GM18867 (cell line): ENCODE data around the gene NQO2.
"Not testable (repeated sequence)": the region's sequence is repeated elsewhere in the genome, so short reads cannot be mapped to it uniquely, and the experiment has no call there.

ENCODE experiments used
- ATAC-seq: cut with Tn5 transposase; IDR thresholded peaks from one replicate; pipeline ENCODE4 v1.9.1; 2021; ENCODE audit warnings: mild to moderate bottlenecking, moderate library complexity; ENCODE audit not compliant: unreplicated experiment

The NQO2 gene

DNA sequence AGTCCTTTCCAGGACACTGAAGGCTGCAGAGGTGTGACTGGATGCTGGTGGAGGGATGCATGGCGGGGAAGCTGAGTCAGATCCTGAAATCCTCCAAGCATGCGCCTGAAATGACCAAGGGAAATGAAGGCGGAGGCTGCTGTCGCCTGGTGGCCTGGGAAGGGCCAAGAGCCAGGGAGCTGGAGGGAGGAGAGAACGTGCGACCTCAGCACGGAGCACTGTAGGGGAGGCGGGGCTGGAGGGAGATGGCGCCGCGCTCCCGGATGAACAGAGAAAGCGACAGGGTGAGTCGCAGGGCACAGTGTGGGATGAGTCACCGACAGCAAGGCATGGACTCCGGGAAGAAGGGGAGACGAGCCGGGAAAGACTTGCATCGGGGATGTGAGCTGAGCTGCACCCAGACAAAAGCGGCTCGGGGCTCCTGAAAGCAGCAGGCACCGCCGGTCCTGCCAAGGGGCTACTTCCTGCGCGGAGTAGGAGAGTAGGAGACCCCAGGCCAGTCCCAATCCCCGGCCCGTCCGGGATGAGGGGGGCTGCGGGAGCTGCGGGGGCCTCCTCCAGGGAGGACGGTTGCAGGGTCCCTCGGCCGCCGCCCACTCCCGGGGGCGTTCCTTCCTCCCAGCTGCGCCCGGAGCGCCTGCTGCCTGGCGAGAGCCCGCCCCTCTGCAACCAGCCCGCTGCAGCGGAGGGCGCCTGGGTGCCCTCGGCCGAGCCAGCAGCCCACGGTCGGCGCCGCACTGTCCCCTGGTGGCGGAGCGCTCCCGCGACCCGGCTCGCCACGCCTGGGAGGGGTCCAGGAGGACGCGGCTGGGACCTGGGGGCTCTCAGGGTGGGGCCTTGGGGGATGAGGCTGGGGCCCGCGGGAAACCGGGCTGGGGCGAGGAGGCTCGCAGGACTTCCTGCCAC lies 11.0 kb upstream of the NQO2 start:
- peak; percentile 79 for ATAC-seq

- ATAC-seq, result peak; percentile 62
Measured at GRCh38 chr6:2989332-2990247, 10.1 kb upstream of the NQO2 start.

DNA sequence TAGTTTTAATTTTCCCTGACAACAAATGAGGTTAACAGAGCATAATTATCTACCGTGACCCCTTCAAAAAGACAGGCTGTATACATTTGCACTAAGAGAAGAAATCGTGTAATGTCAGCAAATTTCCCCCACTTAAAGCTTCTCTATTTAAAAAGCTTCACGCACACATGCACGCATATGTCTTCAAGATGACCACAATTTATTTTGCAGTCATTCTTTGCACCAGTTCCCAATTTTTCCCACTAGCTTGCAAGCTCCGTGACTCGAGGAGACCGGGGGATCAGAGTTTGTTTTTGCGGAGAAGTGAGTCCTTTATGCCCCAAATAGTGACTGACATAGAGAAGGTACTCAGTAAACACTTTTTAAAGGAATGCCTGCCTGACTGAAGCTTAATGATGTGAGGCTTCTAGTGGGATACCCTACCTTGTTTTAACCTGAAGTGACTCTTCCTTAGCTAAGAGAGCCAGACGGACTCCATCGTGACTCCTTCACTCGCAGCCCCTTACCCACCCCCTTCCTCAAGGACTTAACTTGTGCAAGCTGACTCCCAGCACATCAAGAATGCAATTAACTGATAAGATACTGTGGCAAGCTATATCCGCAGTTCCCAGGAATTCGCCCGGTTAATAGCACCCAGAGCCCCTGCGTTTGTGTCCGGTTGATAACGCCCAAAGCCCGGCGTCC lies 9.3 kb upstream of the NQO2 start:
- ATAC-seq, result no peak

GRCh38 chr6:2990932-2991506 lies 8.7 kb upstream of the NQO2 start:
- ATAC-seq, result no peak

- ATAC-seq, result no peak
Measured at GRCh38 chr6:2992330-2992979, 7.2 kb upstream of the NQO2 start.

DNA sequence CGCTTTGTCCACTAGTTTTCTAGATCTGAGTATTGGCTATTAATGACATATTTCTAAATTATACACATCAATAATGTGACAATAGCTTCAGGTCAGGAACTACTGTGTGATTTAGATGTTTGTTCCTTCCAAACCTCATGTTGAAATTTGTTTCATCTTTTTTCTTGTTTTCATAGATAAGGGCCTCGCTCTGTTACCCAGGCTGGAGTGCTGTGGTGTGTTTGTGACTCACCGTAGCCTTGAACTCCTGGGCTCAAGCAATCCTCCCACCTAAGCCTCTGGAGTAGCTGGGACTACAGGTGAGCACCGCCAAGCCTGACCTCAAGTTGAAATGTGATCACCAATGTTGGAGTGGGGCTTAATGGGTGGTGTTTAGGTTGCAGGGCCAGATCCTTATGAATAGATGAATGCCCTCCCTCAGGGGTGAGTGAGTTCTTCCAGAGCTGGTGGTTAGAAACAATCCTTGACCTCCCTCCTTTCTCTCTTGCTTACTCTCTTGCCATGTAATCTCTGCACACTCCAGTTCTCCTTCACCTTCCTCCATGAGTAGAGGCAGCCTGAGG lies 5.9 kb upstream of the NQO2 start:
- ATAC-seq, result no peak

GRCh38 chr6:2998249-2998997 lies 1.3 kb upstream of the NQO2 start:
- peak; percentile 41 for ATAC-seq

DNA sequence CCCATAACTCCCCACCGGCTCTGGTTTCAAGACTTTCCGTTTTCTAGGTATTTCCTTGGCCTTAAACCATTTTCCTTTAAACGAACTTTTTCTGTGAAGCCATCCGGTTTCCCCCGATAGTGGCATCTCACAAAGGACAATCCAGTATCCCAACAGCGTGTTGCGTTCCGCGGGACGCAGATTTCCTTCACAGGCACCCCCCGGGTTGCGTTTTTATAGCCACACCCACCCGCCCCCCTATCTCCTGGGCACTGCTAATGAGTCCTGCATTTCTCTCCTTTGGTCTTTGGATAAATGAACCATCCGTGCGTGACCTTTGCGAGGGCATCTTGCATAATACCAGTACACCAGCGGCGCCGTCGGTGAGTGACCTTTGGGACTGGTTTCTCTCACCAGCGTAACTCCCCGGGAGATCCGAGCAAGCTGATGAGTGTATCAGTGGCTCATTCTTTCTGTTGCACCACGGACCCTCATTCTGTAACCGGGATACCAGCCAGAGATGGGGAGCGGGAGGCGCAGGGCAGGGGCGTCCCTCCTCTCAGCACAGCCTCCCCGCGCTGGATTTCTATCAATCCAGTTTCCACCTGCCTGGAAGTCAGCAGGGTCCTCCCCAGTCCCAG lies 586 bp upstream of the NQO2 start:
- peak; percentile 20 for ATAC-seq

DNA sequence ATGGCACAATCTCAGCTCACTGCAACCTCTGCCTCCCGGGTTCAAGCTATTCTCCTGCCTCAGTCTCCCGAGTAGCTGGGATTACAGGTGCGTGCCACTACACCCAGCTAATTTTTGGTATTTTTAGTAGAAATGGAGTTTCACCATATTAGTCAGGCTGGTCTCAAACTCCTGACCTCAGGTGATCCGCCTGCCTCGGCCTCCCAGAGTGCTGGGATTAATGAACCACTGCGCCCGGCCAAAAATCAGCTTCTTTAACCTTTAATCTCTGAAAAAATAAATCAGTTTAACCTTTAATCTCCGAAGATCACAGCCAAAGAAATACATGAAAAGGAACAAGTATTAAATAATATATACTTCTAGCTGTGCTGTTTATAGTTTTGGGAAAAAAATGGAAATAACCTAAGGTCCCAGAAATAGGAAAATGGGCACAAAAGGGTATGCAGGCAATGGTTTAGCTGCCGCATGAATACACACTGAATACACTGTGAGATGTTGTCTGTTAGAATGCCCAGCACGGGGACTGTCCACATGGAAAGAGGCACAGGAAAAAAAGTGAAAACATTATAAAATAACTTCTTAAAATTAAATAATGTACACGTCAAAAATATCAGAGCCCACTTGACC lies 1.6 kb downstream of the NQO2 start:
- ATAC-seq, result no peak

DNA sequence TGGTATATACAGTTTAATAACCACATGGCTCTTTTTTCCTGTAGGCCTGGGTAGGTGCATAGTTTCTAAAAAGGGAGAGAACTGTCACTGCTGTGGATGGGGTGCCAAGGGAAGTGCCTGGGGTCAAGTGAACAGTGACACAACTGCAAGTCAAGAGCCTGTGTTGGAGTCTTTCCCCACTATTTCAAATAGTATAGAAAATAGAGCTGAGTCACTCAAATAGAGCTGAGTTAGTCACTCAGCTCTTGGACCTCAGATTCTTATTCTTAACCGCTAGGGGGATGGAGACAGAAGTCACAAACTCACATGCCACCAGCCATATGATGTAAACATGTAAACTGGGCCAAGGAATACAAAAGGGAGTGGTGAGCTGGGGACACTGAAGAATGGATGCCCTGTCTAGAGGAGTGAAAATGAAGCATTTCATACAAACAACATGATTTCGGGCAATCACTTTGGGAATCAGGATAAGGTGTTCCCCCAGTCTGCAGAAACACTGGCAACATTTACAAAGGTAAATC lies 2.1 kb downstream of the NQO2 start:
- ATAC-seq, result peak; percentile 28

DNA sequence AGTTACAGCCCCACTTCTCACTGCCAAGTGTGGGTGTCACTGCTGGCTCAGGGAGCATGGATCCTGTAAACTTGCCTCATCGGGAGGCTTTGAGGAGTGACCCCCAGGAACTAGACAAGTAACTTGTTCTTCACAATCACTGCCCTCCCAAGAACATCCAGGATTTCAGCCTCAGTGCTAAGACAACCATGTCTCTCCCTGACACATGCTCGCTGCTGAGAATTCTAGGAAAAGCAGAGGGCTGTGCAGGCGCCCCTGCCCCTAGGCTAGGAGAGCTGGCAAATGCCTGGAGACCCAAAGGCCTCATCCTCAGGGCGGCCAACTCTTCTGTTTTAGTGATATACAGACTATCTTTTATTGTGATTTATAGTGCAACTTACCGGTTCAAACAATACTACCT lies 3.5 kb downstream of the NQO2 start:
- ATAC-seq, result not testable (repeated sequence)

DNA sequence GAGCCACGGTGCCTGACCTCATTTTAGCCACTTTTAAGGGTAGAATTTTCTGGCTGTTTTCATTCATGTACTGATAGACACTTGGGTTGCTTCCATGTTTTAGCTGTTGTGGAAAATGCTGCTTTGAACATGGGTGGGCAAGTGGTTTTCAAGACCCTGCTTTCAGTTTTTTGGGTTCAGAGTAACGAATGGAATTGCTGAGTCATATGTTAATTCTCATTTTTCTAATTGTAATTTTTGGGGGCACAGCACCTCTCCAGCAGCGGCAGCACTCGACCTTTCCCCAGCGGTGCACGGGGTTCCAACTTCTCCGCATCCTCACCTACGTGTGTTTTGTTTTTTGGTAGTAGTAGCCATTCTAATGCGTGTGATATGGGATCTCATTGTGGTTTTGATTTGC lies 5.4 kb downstream of the NQO2 start:
- no peak for ATAC-seq

GRCh38 chr6:3005874-3006273 lies 6.2 kb downstream of the NQO2 start:
- no peak for ATAC-seq

DNA sequence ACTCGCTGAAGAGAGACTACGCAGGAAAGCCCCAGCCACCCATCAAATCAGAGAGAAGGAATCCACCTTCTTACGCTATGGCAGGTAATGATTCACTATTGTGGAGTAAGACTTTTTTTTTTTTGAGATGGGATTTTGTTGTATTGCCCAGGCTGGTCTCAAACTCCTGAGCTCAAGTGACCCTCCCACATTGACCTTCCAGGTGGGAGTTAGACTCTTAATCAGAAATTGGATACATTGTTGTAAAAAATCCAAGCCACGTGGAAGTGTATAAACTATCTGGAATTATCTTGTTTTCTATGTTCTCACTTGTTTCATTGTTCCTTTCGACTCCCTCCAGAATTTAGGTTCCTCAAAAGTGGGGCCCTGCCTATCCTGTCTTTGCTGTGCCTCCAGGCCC lies 6.8 kb downstream of the NQO2 start:
- ATAC-seq, result no peak

DNA sequence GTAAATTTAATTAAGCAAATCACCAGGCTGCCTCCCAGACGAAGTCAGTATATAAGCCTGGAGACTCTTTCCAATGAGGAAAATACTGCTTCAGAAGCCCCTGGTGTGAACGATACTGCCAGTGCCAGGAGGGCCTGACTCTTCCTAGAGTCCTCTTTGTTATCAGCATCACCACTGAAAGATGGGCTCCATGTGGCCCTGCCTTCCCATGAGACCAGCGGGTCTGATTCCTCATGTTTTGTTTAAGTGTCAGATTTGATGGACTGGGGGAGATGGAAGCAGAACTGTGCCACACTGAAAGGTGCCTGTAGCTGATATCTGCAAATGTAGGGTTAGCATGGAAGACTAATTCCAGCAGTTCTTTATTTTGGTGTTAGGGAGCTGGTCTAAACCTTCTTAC lies 7.9 kb downstream of the NQO2 start:
- ATAC-seq, result no peak

DNA sequence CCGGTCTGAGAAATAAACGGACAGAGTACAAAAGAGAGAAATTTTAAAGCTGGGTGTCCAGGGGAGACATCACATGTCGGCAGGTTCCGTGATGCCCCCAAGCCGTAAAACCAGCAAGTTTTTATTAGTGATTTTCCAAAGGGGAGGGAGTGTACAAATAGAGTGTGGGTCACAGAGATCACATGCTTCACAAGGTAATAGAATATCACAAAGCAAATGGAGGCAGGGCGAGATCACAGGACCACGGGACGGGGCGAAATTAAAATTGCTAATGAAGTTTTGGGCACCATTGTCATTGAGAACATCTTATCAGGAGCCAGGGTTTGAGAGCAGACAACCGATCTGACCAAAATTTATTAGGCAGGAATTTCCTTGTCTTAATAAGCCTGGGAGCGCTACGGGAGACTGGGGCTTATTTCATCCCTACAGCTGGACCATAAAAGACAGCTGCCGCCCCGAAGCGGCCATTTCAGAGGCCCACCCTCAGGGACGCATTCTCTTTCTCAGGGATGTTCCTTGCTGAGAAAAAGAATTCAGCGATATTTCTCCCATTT lies 9.1 kb downstream of the NQO2 start:
- ATAC-seq, result not testable (repeated sequence)

GRCh38 chr6:3009930-3010329 lies 10.2 kb downstream of the NQO2 start:
- ATAC-seq, result no peak

DNA sequence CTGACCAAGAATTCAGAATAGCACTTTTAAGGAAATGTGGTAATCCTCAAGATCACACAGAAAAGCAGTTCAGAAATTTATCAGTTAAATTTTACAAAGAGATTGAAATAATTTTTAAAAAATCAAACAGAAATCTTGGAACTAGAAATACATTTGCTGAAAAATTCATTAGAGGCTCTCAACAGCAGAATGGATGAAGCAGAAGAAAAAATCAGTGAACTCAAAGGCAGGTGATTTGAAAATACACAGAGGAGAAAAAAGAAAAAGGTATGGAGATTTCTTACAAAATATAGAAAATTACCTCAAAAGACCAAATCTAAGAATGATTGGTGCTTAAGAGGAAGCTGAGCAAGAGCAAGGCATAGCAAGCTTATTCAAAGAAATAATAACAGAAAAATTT lies 11.5 kb downstream of the NQO2 start:
- ATAC-seq, result no peak
